ENCODE data around the gene HABP4.

HABP4 gene

DNA sequence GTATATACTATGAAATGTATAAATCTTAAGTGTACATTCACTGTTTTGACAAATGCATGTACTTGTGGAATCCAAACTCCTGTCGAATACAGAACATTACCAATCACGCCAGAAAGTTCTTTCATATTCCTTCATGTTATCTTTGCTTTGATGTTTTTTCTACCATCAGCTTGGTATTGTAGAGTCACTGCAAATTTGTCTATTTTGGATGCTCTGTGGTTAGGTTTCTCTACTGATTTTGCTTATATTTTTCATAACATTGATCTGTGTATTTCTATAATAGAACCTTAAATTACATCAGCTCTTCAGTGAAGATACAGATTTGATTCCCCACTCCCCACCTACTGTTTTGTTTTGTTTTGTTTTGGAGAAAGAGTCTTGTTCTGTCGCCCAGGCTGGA is 30.8 kb downstream of the HABP4 start:
- DNase-seq = no peak

DNA sequence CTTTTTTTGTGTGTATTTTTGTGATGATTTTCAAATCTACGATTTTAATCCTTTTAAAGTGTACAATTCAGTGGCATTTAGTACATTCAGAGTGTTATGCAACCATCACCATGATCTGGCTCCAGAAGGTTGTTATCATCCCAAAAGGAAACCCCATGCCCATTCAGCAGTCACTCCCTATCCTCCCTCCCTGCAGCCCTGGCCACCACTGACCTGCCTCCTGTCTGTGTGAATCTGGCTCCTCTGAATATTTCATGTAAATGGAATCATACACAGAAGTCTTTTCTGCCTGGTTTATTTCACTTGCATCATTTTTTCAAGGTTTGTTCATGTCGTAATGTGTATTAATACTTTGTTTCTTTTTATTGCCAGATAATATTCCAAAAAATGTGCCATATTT is 32.5 kb downstream of the HABP4 start:
- no peak for DNase-seq

DNA sequence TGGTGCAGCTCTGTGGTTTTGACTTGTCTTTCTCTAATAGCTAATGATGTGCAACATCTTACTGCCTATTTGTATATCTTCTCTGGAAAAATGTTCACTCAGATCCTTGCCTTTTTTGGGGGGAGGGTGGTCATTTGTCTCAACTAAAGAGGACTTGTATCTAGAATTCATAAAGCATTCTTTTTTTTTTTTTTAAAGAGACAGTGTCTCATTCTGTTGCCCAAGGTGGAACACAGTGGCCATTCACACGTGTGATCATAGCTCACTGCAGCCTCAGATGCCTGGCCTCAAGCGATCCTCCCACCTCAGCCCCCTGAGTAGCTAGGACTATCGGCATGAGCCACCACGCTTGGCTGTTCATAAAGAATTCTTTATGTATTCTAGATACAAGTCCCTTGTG is 33.2 kb downstream of the HABP4 start:
- DNase-seq = no peak

DNA sequence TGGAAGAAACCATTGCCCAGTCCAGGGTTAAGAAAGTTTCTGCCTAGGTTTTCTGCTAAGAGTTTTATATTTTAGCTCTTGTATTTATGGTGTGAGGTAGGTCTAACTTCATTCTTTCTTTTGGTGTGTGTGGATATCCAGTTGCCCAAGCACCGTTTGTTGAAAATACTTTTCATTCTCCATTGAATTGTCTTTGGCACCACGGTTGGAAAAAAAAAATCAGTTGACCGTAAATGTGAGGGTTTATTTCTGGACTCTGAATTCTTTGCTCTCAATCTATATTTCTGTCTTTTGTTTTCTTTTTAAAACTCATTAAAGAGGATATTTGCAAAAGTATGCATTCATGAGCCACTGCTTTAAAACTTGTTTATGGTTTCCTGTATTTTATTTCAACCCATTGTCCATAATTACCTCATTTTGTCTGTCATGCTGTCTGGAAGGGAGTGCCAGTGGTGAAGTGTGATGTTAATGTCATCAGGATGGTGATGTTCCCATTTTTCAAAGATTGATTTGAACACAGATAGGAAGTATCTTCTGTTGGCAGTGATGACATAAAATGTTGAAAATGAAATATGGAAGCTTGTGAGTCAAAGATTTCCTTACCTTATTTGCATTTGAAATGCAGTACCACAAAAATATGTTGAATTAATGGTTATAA is 33.9 kb downstream of the HABP4 start:
- no peak for DNase-seq

DNA sequence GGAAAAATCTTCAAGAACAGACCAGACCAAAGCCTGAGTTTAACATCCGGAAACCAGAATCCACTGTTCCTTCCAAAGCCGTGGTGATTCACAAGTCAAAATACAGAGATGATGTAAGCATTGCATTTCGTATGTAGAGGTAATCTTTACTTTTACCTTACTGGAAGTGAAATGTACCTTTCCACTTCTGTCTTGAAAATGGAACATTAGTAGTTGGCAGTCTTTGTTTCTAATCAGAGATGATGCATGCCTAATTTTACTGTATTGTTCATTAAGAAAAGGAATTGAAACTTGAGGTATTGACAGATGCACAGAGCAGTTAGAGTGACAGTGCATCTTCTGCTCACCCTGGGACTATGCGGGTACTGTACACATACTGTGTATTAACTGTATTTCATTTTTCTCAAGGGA is 34.6 kb downstream of the HABP4 start:
- DNase-seq = no peak

DNA sequence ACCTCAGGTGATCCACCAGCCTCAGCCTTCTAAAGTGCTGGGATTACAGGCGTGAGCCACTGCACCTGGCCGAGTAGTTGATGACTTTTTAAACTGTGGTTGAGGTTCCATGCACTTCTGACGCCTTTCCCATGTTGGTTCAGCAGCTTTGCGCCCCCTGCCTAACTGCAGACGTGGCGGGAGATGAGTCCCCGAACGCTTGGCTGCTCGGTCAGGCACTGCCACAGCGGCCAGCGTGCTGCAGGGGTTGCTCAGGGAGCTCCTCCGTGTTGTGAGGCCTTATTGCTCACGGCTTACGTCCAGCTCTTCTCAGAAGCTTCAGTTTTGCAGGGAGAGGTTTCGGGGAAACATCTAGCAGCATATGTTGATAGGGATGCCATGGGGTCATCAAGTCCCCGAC is 35.3 kb downstream of the HABP4 start:
- no peak for DNase-seq

DNA sequence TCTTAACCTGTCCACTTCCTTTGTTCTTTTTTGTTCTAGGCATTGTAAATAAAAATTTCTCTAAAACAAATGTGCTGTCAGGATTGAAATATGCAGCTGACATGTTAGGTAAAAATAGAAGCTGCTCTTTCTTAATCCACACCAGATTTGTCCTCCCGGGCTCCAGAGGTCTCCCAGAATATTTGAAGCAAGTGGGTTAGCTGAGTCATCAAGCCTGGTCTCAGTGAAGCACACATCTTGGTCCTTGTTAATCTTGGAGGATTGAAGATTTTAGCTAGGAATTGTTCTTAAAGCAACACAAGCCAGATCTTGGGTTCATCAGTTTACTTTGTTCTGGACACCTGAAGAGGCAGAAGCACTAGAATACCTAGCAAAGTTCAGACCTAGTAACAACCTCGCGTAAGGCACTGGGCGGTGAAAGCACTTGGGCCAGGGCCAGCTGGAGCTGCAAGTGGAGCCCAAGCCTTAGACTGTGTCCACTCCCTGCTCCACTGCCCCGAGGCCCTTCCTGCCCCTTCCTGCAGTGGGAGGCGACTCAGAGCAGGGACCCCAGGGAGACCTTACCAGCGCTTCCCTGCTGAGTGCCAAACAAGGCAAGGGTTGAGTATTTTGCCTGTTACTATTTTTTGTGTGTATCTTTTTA is 36.5 kb downstream of the HABP4 start:
- no peak for DNase-seq

DNA sequence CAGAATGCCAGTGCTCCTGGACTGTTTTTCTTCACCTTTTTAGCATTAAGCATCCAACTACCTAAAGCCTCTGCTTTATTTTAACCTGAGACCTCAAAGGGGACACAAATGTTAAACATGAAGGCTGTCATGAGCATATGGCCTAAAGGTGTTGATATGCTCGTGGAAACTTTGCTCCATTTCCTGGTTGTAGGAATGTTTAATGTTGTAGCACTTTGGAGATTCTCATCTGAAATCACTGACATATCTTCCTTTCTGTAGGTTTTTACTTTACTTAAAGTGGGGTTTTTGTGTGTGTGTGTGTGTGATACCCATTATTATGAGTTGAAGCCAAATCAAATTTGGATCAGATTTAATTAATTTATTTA is 37.0 kb downstream of the HABP4 start:
- DNase-seq = no peak

DNA sequence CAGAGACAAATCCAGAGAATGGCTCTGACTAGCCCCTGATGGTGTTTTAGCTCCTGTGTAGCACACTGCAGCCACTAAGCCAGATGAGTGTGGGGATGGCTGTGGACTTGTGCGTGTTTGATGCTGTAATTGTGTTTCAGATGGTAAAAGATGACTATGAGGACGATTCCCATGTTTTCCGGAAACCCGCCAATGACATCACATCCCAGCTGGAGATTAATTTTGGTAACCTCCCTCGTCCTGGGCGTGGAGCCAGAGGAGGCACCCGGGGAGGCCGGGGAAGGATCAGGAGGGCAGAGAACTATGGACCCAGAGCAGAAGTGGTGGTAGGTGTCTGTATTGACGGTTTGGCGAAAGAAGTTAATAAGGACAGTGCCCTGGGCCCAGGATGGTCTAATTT is 38.0 kb downstream of the HABP4 start:
- no peak for DNase-seq

DNA sequence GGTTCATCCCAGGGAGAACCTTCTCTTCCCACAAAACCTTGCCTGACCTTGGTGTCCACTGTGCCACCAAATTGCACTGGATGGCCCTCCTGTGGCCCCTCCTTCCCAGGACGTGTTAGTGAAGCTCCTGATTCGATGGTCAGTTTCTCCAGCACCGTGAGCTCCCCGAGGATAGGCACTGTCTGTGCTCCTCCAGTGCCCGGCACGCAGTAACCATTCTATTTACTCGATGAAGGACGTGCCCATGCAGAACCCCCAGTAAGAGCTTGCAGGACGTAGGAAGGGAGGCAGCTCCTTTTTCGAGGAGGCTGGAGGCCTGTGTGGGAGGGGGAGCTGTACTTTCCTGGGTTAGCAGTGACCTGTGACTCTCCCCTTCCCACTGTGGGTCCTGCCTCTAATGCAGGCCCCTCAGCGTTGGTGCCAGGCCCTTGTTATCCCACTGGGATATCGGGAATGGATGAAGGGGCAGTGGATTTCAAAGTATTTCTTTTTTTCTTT is 39.6 kb downstream of the HABP4 start:
- no peak for DNase-seq

DNA sequence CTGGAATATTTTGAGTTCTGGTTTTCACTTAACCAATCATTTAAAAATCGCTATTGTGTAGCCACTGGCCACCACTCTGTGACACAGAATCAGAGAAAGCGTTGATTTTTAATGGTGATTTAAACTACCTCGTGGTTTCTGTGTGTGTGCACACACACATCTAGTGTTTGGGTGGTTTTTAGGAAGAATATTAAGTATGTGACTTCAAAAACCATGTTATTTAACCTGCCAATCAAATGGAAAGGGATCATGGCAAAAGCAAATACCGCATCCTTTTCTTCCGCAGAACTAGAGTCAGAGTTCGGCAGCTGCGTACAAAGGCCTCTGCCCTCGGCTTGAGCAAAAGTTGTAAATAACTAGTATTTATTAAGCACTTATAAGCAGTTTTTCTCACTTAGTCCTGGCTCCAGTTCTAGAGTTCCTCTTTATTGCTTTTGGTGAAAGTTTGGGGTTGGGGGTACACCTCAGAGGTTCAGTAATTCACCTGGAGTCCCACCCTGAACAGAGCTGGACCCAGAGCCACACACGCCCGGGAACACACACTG is 40.6 kb downstream of the HABP4 start:
- no peak for DNase-seq

DNA sequence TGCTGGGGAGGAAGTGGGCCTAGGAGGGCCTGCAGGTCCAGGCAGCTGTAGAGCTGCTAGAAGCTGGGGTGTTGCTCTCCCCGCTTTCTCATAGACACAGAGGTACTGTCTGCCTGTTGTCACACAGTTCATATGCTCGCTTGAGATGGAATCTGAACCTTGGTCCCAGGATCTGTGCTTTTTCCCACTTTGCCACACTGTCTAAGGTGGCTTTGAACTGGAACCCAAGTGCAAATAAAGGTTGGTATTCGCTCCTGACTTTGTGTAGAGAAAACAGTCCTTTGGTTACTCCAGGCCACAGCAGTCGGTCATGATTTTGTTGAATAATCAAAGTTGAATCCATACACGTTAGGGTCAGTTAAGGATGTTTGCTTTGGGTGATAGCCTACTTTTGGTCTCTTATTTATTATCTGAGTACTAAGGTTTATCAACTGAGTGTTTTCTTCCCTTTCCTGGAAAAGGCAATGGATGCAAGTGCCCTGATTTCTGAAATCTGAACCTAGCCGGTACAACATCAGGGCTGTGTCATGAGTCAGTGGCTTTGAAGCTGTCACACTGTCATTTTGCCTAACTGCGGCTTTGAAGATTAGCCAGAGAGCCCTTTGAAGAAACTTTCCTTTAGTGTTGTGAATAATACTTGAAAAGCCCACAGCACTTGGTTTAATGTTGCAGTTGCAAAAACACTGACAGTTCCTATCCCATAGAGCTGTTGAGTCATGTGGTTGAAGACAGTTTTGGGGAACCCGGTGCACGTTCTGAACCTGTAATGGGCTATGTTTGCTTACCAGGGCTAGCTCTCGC is 41.3 kb downstream of the HABP4 start:
- DNase-seq = no peak

DNA sequence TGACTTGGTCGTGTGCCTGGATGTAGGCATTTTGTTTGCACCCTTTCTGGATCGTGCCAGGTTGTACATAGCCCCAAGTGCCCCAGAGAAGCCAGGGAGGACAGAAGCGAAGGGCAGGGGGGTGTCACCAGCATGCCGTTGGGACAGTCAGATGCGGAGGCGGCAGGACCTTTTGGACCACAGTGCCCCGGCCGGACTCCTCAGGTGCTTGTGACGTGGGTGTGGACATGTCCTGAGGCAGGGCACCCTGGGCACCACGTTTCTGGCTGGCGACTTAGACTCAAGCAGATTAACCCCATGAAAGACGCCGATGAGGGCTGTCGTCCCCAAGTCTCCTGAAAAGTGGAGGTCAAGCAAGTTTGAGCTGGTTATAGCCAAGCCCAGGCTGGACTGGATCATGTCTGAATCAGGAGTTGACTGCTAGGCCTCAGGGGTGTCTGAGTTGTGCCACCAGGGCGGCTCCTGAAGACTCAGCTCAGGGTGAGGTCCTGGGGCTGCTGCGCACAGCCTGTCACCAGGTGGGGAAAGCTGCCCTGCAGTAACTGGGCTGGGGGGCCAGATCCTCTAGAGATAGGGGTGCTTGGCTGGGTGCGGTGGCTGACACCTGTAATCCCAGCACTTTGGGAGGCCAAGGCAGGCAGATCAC is 42.0 kb downstream of the HABP4 start:
- DNase-seq = no peak

DNA sequence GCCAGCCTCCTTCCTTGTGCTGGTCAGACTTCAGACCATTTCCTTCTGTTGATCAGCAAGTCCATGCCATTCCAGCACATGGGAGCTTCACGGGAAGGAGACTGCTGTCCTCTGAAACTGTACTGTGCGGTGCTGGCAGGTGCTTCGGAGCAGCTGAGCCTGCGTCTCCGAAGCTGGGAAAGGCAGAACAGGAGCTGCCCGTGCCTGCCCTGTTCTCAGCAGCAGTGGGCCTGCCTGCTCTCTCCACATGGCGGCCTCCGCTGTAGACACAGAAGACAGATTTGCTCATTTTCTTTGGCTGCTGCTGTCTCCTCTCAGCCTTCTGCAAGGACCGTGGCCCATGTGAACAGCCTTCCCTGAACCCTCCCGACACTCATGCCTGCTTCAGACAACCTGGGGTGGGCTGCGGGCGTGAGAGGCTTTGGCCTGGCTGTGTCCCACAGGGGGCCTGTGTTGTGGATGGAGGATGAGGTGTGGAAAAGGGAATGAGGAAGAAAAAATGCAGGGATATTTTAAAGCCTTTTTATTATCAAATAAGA is 43.1 kb downstream of the HABP4 start:
- DNase-seq = no peak

DNA sequence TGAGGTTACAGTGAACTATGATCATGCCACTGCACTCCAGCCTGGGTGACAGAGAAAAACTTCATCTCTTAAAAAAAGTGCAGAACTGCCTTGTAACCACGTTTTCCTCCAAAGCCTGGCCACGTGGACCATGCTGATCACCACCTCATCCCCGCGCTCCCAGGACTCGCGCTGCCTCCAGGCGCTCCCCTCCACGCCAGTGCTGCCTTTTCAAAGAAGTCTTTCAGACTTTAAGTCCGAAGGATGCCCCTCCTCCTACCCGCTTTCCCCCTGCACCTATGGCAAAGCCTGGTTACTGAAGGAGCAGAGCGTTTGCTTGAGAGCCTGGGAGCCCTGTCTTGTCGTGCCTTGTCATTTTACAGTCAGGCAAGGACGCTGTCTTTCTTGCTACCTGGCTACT is 43.8 kb downstream of the HABP4 start:
- no peak for DNase-seq

DNA sequence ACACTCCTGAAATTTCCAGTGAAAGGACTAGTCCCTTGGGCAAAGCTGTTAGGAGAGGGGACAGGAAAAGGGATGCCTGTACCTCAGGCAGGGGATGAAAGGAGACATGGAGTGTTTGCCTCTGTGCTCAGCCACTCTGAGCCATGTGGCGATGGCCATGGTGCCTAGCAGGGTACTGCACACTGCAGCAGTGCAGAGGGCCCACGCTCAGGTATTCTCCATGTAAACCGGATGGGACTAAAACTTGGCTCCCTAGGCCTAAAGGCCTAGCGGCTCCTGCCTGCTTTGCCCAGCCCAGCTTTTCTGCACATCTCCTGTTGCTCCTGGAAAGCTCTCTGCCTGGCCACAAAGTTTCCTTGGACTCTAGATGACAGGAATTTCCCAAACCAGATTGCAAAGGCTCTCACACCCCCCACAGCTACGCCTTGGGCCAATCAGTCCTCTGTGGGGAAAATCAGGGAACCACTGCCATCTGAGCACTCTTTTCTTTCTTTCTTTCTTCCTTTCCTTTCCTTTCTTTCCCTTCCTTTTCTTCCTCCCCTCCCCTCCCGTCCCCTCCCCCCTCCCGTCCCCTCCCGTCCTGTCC is 44.3 kb downstream of the HABP4 start:
- no peak for DNase-seq

DNA sequence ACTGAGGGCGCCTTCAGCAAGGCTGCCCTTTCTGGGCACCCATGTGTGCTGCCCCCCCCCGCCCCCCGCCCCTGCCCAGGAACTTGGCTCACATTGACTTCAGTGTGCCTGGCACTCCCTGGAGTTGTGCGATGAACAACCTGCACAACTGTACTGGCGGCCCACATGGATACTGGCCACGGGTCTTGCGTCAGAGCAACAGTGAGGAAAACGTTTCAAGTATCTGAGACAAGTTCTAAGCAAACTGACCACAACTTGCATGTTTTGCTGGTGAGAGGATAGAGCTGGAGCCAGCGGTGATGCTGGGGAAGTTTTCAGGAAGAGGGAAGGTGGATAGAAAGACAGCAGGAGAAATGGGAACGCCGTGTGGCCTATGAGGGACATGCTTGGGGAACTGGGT is 45.4 kb downstream of the HABP4 start:
- no peak for DNase-seq

DNA sequence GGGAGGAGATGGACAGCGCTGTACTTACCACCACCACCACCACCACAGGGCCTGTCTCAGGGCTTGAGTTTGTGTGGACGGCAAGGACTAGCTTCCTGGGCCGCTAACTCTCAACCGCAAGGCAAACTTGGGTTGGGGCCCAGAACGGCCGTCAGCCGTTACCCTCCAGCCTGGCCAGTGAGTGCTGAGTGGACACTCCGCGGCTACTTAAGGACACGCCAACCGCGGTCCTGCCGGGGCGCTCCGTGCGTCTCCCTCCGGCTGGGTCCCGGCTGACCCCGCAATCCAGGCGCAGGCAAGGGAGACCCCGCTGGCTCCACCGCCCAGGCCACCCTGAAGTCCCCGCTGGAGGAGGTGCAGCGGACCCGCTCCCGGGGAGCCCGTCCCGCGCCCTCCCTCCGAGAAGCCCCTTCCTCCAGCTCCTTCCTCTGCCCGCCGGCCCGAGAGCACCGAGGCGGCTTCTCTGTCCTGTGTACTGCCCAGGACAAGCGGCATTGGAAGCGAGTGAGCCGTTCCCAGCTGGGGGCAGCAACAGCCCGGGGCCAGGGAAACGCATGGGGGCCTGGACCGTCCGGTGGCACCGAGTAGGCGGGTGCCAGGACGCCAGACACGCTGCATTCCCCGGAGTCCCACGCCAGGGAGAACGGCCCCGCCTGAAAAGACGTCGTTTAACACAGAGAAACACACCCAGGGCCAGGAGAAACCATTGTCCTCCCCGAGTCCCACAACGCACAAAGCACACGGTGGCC is 46.6 kb downstream of the HABP4 start:
- no peak for DNase-seq

DNA sequence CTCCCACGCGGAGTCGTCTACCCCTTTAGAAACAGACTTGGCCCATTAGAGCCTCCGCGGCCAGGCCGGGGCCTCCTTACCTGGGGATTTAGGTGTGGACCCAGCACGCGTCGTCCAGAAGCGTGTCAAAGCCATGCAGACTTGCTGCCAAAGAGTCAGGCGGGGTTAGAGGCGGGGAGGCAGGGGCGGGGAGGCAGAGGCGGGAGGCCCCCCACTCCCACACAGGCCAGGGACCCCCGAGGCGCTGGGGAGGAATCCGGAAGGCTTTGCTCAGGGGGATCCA is 47.1 kb downstream of the HABP4 start:
- DNase-seq = no peak

DNA sequence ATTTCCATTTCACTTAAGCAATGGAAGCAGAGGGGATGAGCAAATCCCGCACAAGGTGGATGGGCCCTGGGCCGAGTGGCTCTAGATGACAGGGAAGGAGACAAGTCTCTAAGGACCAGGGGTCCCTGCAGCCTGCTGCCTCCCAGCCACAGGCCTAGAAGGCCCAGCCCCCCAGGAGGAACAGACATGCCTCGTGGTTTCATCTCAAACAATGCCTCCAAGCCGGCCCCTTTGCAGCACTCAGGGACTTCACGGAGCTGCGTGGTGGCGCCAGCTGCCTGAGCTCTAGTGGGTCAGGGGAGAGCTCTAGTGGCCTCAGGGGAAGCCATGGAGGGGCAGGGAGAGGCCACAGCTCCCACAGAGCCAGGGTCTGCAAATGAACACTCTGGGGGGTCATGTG is 48.8 kb downstream of the HABP4 start:
- no peak for DNase-seq

DNA sequence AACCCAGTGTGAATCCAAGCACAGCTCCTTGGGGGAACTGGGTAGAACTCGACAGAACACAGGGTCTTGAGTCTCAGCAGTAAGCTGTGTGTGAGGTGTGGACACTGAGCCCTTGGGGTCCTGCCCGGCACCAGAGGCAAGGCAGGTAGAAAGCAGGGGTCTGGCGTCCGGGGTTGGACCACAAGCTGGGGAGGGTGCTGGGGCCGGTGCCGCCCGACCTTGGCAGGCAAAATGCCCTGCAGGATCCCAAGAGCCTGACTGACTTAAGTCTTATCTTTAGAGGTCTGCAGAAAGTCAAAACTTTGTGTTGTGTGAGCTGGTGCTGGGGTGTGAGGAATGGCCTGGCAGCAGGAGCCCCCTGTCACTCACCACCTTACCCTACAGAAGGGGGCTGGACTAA is 49.3 kb downstream of the HABP4 start:
- DNase-seq = no peak

Measured in hippocampal formation (tissue), 2 donors.